ENCODE data around the gene ZNF57. TPM values are rescaled to one million over a fixed set of nuclear protein-coding genes. Genes with fewer than 3 reads are reported as not detected.

Gene ZNF57
- total and polyA plus RNA-seq, 2 of the 13 experiments (the other 11 are each of a cell fraction or from before 2014, with no cell fraction given) = 6.6 to 17.5 TPM

- TF ChIP-seq ZNF646 (CRISPR knock-in tag; IDR thresholded peaks at IDR 0.05) (no peak), KDM3A (CRISPR knock-in tag; IDR thresholded peaks at IDR 0.05; ENCODE audit: low read depth) (0 out of 2 replicates have a peak, but pooled peaks have one; percentile 24), ZNF414 (CRISPR knock-in tag; IDR thresholded peaks at IDR 0.05) (no peak), MYNN (CRISPR knock-in tag; IDR thresholded peaks at IDR 0.05; ENCODE audit: low read depth) (no peak), ZSCAN31 (CRISPR knock-in tag; IDR thresholded peaks at IDR 0.05; ENCODE audit: low read depth) (no peak), RAD21 (CRISPR knock-in tag; IDR thresholded peaks at IDR 0.05) (peak; percentile 73; the same call in 1 of the 2 replicates), JUNB (CRISPR knock-in tag; IDR thresholded peaks at IDR 0.05; ENCODE audit: borderline replicate concordance) (no peak), ZNF512 (CRISPR knock-in tag; IDR thresholded peaks at IDR 0.05) (no peak), SPEN (CRISPR knock-in tag; IDR thresholded peaks at IDR 0.05; ENCODE audit: low read depth) (no peak), ZNF256 (CRISPR knock-in tag; conservative IDR thresholded peaks at IDR 0.05) (no peak), KLF13 (CRISPR knock-in tag; IDR thresholded peaks at IDR 0.05) (no peak), ZBTB7B (CRISPR knock-in tag; IDR thresholded peaks at IDR 0.05) (no peak)
Observed at GRCh38 chr19:2962018-2962670, 61.4 kb downstream of the ZNF57 start (continued).
